ENCODE measurements around the gene LINGO4. TPM values are rescaled to one million over a fixed set of nuclear protein-coding genes. Genes with fewer than 3 reads are reported as not detected.

The LINGO4 gene
- total and polyA plus RNA-seq, 2 of the 13 experiments (the other 11 are each of a cell fraction or from before 2014, with no cell fraction given) = 0.02 to 0.05 TPM

- no peak overlapping the region for H3K27ac ChIP-seq (ENCODE audit: extremely low read length, insufficient read depth, low read length)
- DNase-seq (ENCODE audit: low spot score) (no peak), FAIRE-seq (no peak), ATAC-seq (no peak)
- peaks cover 30% of the 10 kb centered on the region for H3K4me1 ChIP-seq (ENCODE audit: insufficient read depth, low read length)
- H3K27me3 ChIP-seq (ENCODE audit: control insufficient read depth in 1 of 2, insufficient read depth in 2 of 2, low read length in 2 of 2) = no peaks in the 10 kb centered on the region; a peak in 2 of 5 replicates
- H3K4me3 ChIP-seq (replicated peaks in 1 of 3; ENCODE audit: insufficient read depth in 1 of 3, low read depth in 2 of 3, low read length in 3 of 3) = no peak overlapping the region
- H2AFZ ChIP-seq (ENCODE audit: low read length) = no peak overlapping the region
- no peaks in the 10 kb centered on the region for H3K36me3 ChIP-seq (replicated peaks in 1 of 2; ENCODE audit: control insufficient read depth in 1 of 2, insufficient read depth in 2 of 2, low read length in 2 of 2)
- ChIA-PET POLR2A (no interaction called here), CTCF (ENCODE audit: low intra/inter-chr PET ratio, low total read pairs) (no interaction called here)
- in situ Hi-C loops (cut with HindIII; ENCODE audit: extremely low pct_ligation_motif_present, low pct_unique_long_range_greater_than_20kb) = no loop called here
- intact Hi-C loops (cut with micrococcal nuclease; ENCODE audit: unreplicated experiment) = no loop called here
- no peaks in the 10 kb centered on the region for H3K79me2 ChIP-seq (ENCODE audit: insufficient read depth, low read length)
- H4K20me1 ChIP-seq (ENCODE audit: insufficient read depth, low read length) = no peaks in the 10 kb centered on the region
- no peaks in the 10 kb centered on the region for H3K9me3 ChIP-seq (ENCODE audit: low read length)
- TF ChIP-seq ZNF570 (CRISPR knock-in tag; IDR thresholded peaks at IDR 0.05; ENCODE audit: borderline replicate concordance) = no peak
- TF ChIP-seq ZNF597 (CRISPR knock-in tag; IDR thresholded peaks at IDR 0.05) = no peak
- TF ChIP-seq MEF2D (CRISPR knock-in tag; IDR thresholded peaks at IDR 0.05) = no peak
- no peak for TF ChIP-seq NFKB2 (CRISPR knock-in tag; IDR thresholded peaks at IDR 0.05; ENCODE audit: borderline replicate concordance)
- no peak for TF ChIP-seq TBX2 (CRISPR knock-in tag; IDR thresholded peaks at IDR 0.05; ENCODE audit: borderline replicate concordance)
- TF ChIP-seq TCF7L2 (IDR thresholded peaks at IDR 0.05; ENCODE audit: low read depth, low read length) = no peak
- no peak for TF ChIP-seq PCBP2 (optimal IDR thresholded peaks at IDR 0.05; ENCODE audit: low read depth, low read length, poor library complexity, severe bottlenecking)
- TF ChIP-seq EHMT2 (IDR thresholded peaks at IDR 0.05; ENCODE audit: borderline replicate concordance, low read depth, low read length) = no peak
- no peak for TF ChIP-seq TAF1 (CRISPR knock-in tag; IDR thresholded peaks at IDR 0.05)
- no peak for TF ChIP-seq ZNF761 (CRISPR knock-in tag; conservative IDR thresholded peaks at IDR 0.05)
- WGBS (ENCODE audit: low lambda C conversion rate) = 92% methylated on average over 9 of the region's 9 CpGs
- BruUV-seq (replicated peaks) = no TSS peak
- no peak overlapping the region for H3K4me2 ChIP-seq (ENCODE audit: low read depth, low read length)
- H3K9ac ChIP-seq (ENCODE audit: insufficient read depth, low read depth, low read length) = no peak overlapping the region
Measured at GRCh38 chr1:151827853-151828252, 22.6 kb upstream of the LINGO4 start.

All from HepG2 (cell line).